SJSA1 (cell line): ENCODE measurements around the gene KCNK5. TPM values are rescaled to one million over a fixed set of nuclear protein-coding genes. Genes with fewer than 3 reads are reported as not detected.

Source experiments
- DNase-seq, 2 experiments: peaks; one replicate each; pipeline ENCODE4 v3.0.0-alpha.2; 2015 to 2020; ENCODE audit warnings: low spot score in 2 of 2, low read depth in 1 of 2
- H3K27ac ChIP-seq: fragments of 250-450 bp; sonication (Bioruptor Pico); 2 replicates; pipeline ENCODE4 v1.5.1; 2020; ENCODE audit warnings: mild to moderate bottlenecking, moderate library complexity
- H3K27me3 ChIP-seq: fragments of 250-450 bp; sonication (Bioruptor Pico); replicated peaks from 2 replicates; pipeline ENCODE4 v1.5.1; 2020; ENCODE audit warnings: mild to moderate bottlenecking, moderate library complexity
- H3K36me3 ChIP-seq: fragments of 250-450 bp; sonication (Bioruptor Pico); 2 replicates; pipeline ENCODE4 v1.5.1; 2020; ENCODE audit warnings: mild to moderate bottlenecking
- H3K4me1 ChIP-seq: fragments of 250-450 bp; sonication (Bioruptor Pico); replicated peaks from 2 replicates; pipeline ENCODE4 v1.6.1; 2021; ENCODE audit warnings: mild to moderate bottlenecking
- H3K4me3 ChIP-seq: fragments of 250-450 bp; sonication (Bioruptor Pico); 2 replicates; pipeline ENCODE4 v1.5.1; 2020; ENCODE audit warnings: mild to moderate bottlenecking
- H3K9me3 ChIP-seq: fragments of 250-450 bp; sonication (Bioruptor Pico); replicated peaks from 2 replicates; pipeline ENCODE4 v1.5.1; 2020; ENCODE audit warnings: mild to moderate bottlenecking
- total RNA-seq: library from RNA; depleted of rRNA; stranded (reverse); fragments of >200 nt; shearing (Covaris generic); gene quantifications from 2 replicates; pipeline ENCODE4 v1.2.3, GENCODE V29; 2014

The KCNK5 gene
- total RNA-seq, 1 experiment from 2014 or later = not detected

DNA sequence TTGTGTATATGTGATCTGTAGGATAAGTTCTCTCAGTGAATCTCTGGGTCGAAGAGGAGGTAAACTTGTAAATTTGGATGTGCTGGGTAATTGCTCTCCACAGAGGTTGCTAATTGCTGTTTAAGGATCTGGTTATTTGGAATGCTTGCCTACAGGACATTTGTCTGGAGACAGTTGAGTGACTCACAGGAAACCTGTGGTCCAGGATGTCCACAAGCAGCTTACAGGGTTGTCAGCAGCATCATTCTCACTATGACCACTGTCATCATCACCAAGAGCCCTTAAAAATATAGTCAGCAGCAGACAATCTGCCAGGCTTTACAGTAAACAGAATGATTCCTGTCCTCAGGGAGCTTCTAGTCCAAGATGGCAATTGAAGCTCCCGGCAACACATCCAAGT is 31.2 kb upstream of the KCNK5 start:
- no peaks in the 10 kb centered on the region for H3K36me3 ChIP-seq
- DNase-seq = no peak

GRCh38 chr6:39256294-39256940 is 27.1 kb upstream of the KCNK5 start:
- no peak for DNase-seq
- Histone ChIP-seq H3K4me3 (no peak overlapping the region), H3K9me3 (no peaks in the 10 kb centered on the region), H3K36me3 (no peaks in the 10 kb centered on the region), H3K4me1 (no peaks in the 10 kb centered on the region), H3K27ac (no peak overlapping the region), H3K27me3 (no peaks in the 10 kb centered on the region; the same call in 1 of the 2 replicates)

More for the DNA sequence above, 31.2 kb upstream of the KCNK5 start:
- Histone ChIP-seq H3K27ac (no peak overlapping the region), H3K9me3 (no peaks in the 10 kb centered on the region), H3K4me3 (no peak overlapping the region), H3K4me1 (no peaks in the 10 kb centered on the region), H3K27me3 (no peaks in the 10 kb centered on the region; the same call in 1 of the 2 replicates)

DNA sequence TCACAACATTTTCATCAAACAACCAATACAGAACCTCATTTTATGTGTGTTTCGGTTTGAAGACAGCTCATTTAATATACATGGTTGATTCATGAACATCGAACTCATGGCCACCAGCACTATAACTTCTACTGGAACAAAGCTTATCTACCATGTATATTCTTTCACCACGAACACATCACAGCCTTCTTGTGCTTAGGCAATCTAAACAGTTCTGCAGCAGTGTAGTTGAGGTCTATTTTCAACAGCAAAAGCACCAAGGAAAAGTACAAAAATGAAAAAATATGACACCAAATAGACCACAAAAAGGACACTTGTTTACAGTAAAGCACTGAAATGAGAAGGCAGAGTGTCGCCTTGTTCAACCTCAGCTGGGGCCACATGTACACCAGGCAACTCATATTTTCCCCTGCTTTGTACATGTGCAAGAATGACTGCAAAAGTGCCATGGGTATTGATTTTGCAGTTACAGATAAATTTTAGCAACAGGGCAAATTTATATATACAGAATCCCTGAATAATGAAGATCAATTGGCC is 25.8 kb upstream of the KCNK5 start:
- H3K9me3 ChIP-seq = no peaks in the 10 kb centered on the region
- H3K36me3 ChIP-seq = no peaks in the 10 kb centered on the region
- H3K4me1 ChIP-seq = no peaks in the 10 kb centered on the region
- no peak overlapping the region for H3K27ac ChIP-seq
- H3K27me3 ChIP-seq = no peaks in the 10 kb centered on the region; the same call in 1 of the 2 replicates
- DNase-seq = no peak
- H3K4me3 ChIP-seq = no peak overlapping the region

DNA sequence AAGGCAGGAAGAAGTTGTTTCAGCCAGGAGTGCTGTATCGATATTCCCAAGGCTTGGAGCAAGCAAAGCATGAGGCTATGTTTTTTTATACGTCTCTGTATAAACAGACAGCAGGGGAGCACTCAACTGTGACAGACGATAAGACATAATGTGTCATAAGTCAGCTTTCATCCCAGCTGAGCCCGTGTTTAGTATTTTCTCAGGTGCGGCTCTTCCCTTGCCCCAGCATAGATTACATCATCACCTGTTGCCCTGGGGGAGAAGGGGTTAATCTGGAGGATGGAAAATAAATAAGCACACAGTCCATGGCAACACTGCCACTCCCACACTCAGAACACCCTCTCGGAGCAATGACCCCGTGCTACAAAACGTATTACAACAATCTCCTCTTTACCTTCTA is 22.1 kb upstream of the KCNK5 start:
- H3K4me1 ChIP-seq = no peaks in the 10 kb centered on the region
- H3K27ac ChIP-seq = no peak overlapping the region
- DNase-seq = no peak
- H3K36me3 ChIP-seq = no peaks in the 10 kb centered on the region
- no peak overlapping the region for H3K4me3 ChIP-seq
- no peaks in the 10 kb centered on the region for H3K9me3 ChIP-seq
- H3K27me3 ChIP-seq = no peaks in the 10 kb centered on the region

DNA sequence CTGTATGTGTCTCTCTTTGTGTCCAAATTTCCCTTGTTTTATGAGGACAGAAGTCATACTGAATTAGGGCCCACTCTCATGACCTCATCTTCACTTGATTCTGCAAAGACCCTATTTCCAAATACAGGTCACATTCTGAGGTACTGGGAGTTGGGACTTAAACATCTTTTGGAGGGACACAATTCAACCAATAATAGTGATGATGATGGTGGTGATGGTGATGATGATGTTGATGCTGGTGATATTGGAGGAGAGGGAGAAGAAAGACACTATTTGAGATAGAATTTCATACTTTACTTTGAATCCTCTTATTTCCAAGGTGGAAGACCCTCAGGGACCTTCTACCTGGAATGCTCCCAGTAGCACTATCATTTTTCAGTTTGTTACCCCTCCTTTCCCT is 21.2 kb upstream of the KCNK5 start:
- Histone ChIP-seq H3K27me3 (no peaks in the 10 kb centered on the region), H3K9me3 (no peaks in the 10 kb centered on the region), H3K36me3 (no peaks in the 10 kb centered on the region), H3K4me1 (no peaks in the 10 kb centered on the region), H3K27ac (no peak overlapping the region), H3K4me3 (no peak overlapping the region)
- no peak for DNase-seq

DNA sequence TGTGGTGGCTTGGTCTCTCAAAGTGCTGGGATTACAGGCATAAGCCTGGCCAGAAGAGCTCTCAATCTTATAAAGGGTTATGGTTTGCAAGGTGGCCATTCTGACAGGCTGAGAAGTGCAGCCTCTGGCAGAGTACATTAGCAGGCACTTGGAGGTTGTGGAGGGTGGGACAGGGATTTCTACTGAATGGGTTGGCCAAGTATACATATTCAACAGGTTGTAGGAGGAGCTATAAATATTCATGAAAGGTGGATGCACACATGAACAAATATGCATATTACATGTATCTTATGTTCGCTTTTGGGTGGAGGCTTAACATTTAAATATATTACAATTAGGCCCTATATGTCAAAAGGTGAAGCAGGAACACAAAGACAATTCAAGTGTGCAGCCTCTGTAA is 20.0 kb upstream of the KCNK5 start:
- no peaks in the 10 kb centered on the region for H3K4me1 ChIP-seq
- H3K36me3 ChIP-seq = no peaks in the 10 kb centered on the region
- H3K27ac ChIP-seq = no peak overlapping the region
- no peak for DNase-seq
- no peaks in the 10 kb centered on the region for H3K27me3 ChIP-seq
- H3K4me3 ChIP-seq = no peak overlapping the region
- H3K9me3 ChIP-seq = no peaks in the 10 kb centered on the region

DNA sequence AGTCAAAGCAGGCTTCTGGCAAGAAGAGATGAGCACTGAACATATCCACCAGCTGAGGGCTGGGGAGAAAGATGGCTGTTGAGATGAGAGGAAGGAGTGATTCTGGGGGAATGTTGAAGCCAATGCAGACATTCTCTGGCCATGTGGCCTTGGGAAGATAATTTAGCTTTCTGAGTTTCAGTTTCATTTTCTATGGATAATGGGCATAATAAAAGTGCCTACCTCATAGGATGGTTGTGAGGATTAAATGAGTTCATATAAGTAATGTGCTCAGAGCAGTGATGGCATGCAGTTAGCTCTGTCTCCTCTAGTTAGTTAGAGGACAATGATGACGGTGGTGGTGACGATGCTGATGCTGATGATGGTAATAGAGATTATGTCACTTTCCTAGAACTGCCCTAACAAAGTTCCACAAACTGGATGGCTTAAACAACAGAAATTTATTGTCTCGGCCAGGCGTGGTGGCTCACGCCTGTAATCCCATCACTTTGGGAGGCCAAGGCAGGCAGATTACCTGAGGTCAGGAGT is 18.5 kb upstream of the KCNK5 start:
- H3K4me1 ChIP-seq = no peaks in the 10 kb centered on the region
- no peaks in the 10 kb centered on the region for H3K27me3 ChIP-seq
- no peak for DNase-seq
- H3K36me3 ChIP-seq = no peaks in the 10 kb centered on the region
- no peak overlapping the region for H3K27ac ChIP-seq
- H3K9me3 ChIP-seq = no peaks in the 10 kb centered on the region
- H3K4me3 ChIP-seq = no peak overlapping the region

DNA sequence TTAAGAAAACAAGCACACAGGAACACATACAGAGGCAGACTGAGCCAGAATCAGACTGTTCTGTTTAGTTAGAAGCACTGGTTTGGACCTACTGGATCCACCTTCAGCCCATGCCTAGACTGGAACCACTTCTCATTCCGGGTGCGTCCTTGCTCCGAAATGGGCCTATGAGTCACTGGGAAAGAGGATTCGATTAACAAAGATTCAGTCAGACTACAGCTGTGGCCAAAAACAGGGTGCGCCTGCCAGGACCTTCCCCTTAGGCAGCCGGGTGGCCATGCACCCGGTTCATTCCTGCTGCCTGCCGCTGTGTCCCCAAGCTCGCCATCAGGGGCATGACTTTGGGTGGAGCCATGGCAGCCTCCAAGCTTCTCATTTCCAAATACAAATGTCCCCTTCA is 14.5 kb upstream of the KCNK5 start:
- Histone ChIP-seq H3K36me3 (no peaks in the 10 kb centered on the region), H3K27me3 (no peaks in the 10 kb centered on the region), H3K27ac (no peak overlapping the region), H3K4me3 (no peak overlapping the region), H3K4me1 (no peaks in the 10 kb centered on the region), H3K9me3 (no peaks in the 10 kb centered on the region)
- no peak for DNase-seq

DNA sequence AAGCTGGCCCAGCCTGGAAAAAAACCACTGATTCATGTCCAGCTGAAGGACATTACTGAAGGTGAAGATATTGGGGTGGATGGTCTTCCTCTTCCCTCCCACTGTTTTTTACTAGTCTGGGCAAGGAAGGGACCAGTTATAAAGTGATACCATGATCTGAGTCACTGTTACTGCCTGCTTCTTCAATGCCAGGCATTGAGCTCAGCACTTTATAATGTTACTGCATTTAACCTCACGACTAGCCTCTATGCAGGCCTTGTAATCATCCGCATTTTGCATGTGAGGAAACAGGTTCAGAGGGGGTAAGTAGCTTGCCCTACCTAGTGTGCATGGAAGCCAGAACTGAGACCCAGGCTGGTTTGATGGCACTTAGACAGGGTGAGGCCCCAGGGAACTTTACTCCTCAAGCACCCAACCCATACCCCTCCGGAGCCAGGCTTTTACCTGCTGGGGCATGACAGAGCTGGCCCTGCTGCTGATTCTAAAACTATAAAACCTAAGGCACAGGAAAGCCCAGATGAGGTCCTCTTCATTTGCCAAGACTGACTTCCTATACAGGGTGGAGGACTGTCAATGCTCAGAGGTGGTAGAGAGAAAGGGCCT is 11.0 kb upstream of the KCNK5 start:
- H3K27me3 ChIP-seq = peaks cover 6% of the 10 kb centered on the region; the same call in 1 of the 2 replicates
- H3K36me3 ChIP-seq = no peaks in the 10 kb centered on the region
- no peak for DNase-seq
- no peaks in the 10 kb centered on the region for H3K9me3 ChIP-seq
- H3K4me3 ChIP-seq = no peak overlapping the region
- H3K4me1 ChIP-seq = no peaks in the 10 kb centered on the region
- H3K27ac ChIP-seq = no peak overlapping the region

DNA sequence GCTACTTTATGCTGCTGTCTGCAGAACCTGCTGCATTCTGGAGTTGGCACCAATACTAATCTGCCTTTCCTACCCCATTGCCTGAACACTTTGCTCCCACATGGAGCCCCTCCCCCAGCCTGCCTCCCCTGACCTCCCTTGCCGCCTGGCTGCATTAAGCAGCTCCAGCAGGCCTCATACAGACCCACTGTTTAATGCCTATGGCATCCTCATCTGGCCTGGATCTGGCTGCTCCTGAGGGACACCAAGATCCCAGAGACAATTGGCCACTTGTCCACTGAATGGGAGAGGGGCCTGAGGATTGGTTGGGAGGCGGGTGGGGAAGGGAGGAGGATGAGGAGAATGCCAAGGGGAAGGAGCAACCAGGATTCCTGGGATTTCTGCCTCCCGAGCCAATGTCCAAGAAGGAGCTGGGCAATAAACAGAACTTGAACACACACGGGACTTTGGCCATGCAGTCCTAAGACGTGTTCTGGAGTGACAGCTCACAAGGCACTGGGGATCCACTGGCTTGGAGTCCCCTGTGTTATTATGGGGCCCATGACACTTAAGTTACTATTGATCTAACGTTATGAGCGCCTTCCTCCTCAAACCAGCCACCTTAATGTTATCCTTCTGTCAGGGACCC is 10.4 kb upstream of the KCNK5 start:
- no peak overlapping the region for H3K4me3 ChIP-seq
- H3K27ac ChIP-seq = no peak overlapping the region
- H3K9me3 ChIP-seq = no peaks in the 10 kb centered on the region
- H3K36me3 ChIP-seq = no peaks in the 10 kb centered on the region
- H3K4me1 ChIP-seq = no peaks in the 10 kb centered on the region
- H3K27me3 ChIP-seq = peaks cover 6% of the 10 kb centered on the region; the same call in 1 of the 2 replicates
- DNase-seq = no peak

DNA sequence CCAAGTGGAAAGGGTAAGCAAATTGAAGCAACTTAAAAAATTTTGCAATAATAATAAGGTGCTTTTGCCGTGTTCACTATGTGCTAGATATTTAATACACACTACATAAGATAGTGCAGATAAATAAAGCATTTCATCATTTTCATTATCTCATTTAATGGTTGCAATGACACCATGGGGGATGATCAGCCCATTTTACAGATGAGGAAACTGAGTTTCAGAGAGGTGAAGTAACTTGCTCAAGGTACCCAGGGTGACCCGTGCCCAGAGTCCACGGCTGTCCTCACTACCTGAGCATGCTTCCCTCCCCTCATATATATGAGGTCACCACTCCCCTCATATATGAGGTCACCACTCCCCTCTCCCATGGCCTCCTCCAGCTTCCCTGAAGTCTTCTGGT is 7.5 kb upstream of the KCNK5 start:
- no peaks in the 10 kb centered on the region for H3K4me1 ChIP-seq
- H3K27me3 ChIP-seq = peaks cover 10% of the 10 kb centered on the region; the same call in 1 of the 2 replicates
- no peaks in the 10 kb centered on the region for H3K36me3 ChIP-seq
- H3K27ac ChIP-seq = no peak overlapping the region
- no peak overlapping the region for H3K4me3 ChIP-seq
- H3K9me3 ChIP-seq = no peaks in the 10 kb centered on the region
- no peak for DNase-seq

GRCh38 chr6:39233333-39233732 is 4.1 kb upstream of the KCNK5 start:
- Histone ChIP-seq H3K9me3 (no peaks in the 10 kb centered on the region), H3K27ac (no peak overlapping the region), H3K4me1 (0 out of 2 replicates have a peak, but pooled peaks cover 5% of the 10 kb centered on the region), H3K36me3 (no peaks in the 10 kb centered on the region), H3K4me3 (no peak overlapping the region), H3K27me3 (peaks cover 22% of the 10 kb centered on the region)
- no peak for DNase-seq

GRCh38 chr6:39231521-39232243 is 2.4 kb upstream of the KCNK5 start:
- Histone ChIP-seq H3K4me3 (no peak overlapping the region), H3K36me3 (no peaks in the 10 kb centered on the region), H3K4me1 (0 out of 2 replicates have a peak, but pooled peaks cover 5% of the 10 kb centered on the region), H3K9me3 (no peaks in the 10 kb centered on the region), H3K27me3 (peaks cover 23% of the 10 kb centered on the region), H3K27ac (no peak overlapping the region)
- no peak for DNase-seq
